ENCODE results near the gene DNAJC15.

The DNAJC15 gene

DNA sequence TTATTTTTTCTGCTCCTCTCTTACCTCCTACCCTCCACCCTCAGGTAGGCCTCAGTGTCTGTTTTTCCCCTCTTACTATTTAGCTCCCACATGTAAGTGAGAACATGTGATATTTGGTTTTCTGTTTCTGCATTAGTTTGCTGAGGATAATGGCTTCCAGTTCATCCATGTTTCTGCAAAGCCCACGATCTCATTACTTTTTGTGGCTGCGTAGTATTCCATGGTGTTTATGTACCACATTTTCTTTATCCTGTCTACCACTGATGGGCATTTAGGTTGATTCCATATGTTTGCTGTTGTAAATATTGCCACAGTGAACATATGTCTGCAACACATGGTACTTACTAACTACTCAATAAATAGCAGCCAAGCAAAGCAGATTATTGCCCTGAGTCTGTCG lies 56.8 kb downstream of the DNAJC15 start:
- DNase-seq (ENCODE audit: insufficient read length, low spot score) = no peak
- FAIRE-seq = no peak

DNA sequence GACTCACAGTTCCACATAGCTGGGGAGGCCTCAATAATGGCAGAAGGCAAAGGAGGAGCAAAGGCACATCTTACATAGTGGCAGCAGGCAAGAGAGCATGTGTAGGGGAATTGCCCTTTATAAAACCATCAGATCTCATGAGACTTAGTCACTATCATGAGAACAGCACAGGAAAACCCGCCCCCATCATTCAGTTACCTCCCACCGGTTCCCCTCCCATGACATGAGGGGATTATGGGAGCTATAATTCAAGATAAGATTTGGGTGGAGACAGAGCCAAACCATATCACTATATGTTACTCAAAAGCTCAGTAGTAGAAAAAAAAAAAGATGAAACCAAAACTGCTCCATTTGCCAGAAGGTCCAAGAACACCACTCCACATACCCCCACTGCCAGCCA lies 58.5 kb downstream of the DNAJC15 start:
- no peak for DNase-seq (ENCODE audit: insufficient read length, low spot score)
- no peak for FAIRE-seq

DNA sequence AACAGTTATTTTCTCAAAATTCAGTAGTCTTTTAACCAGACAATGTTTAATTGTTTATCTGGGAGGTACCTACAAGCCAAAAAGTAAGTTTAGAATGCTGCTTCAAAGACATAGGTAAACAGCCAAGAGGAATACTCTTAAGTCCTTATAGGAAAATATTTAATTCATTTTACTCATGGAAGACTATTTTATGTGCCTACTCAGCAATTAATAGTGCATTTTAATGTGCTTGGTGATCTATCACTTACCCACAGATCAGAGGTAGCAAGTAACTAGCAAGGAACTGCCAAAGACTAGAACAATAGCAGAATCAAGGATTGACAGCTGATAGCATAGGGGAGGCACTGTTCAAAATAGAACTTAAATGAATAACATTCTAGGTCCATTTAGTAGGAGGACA lies 60.4 kb downstream of the DNAJC15 start:
- DNase-seq (ENCODE audit: insufficient read length, low spot score) = no peak

DNA sequence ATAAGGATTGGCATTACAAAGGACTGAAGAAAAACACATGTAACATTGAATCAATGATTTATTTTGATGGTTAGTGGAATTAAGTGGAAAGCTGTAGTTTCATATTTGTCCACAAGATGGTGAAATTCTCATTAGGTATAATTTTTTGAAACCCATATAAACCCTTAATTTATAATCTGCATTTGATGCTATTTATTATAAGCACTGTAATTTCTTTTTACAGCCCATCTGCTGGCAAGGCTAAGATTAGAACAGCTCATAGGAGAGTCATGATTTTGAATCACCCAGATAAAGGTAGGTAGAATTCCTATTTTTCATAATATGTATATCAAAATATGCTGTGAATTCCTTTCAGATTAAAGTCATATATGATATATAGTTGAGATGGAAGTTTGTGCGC lies 62.2 kb downstream of the DNAJC15 start:
- no peak for DNase-seq (ENCODE audit: insufficient read length, low spot score)
- peak; percentile 72 for FAIRE-seq

More for the DNA sequence above, 60.4 kb downstream of the DNAJC15 start:
- no peak for FAIRE-seq

DNA sequence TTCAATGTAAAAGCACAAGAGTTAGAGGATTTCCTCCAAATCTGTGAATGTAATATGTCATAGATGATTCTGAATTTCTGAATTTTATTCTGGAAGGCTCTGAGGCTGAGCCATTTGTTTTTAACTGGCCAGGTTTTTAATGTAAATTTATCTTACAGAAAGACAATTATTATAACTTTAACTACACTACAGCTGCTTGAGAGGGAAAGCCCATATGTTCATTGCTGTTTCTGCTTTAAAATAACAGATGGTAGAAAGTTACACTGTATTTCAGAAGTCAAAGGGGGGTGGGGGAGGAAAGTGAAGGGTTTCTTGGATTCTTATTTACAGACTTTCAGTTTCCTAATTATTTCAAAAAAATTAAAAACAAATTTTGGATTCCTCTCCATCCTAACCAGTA lies 62.8 kb downstream of the DNAJC15 start:
- FAIRE-seq (no peak), DNase-seq (ENCODE audit: insufficient read length, low spot score) (no peak)

DNA sequence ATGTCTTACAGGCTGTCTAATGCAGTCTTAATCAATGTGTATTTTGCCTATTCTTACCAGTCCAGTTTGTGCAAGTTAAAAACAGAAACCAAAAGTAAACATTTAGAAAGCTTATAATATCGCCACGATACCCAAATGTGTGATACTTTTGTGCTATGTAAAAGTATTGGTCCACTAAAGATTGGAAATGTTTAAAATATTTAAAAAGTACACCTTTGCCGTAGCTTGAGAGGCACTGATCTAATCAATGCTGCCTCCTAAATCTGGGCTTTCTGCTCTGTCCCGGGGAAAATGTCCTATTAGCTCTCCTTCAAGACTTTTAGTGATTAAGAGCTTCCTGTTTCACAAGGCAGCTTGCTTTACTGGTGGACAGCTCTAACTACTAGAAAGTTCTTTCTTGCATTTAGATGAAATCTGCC lies 64.7 kb downstream of the DNAJC15 start:
- no peak for DNase-seq (ENCODE audit: insufficient read length, low spot score)
- peak; percentile 57 for FAIRE-seq

DNA sequence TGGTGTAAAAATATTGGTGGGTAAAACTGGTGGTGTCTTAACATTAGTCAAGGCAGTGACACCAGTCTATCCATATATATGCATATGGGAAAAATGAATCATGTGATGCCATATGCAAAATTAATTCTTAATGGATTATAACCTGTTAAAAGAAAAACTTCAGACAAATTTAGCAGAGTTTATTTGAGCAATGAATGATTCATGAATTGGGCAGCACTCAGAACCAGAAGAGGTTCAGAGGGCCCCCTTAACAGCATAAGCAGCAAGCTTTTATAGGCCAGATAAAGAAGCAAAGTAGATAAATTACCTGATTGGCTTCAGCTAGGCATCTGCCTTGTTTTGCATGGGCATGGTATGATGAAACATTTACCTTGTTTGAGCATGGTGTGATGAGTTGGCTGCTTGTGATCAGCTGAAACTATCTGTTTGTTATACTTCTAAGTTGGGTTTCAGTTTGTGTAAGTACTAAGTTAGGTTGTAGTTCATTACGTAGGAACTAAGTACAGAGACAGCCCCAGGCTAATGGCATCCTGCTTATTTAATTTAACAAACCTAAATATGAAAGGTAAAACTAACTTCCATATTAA lies 66.6 kb downstream of the DNAJC15 start:
- FAIRE-seq (no peak), DNase-seq (ENCODE audit: insufficient read length, low spot score) (no peak)

DNA sequence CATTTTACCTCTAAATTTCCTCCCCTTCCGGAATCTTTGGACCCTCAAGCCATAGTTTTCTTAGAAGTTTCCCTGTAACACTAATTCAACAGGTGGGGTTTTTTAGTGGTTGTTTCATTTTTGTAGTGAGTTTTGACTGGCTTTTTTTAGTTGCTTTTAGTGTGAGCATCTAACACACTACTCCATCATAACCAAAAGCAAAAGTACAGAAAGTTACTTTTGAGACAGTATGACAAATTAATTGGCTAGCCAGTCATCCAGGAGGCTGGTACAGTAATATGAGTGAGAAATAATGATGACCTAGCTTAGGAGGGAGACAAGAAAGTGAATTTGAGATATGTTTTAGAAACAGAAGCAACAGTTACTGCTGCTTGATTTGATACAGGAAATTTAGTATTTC lies 71.5 kb downstream of the DNAJC15 start:
- FAIRE-seq = peak; percentile 37
- no peak for DNase-seq (ENCODE audit: insufficient read length, low spot score)

DNA sequence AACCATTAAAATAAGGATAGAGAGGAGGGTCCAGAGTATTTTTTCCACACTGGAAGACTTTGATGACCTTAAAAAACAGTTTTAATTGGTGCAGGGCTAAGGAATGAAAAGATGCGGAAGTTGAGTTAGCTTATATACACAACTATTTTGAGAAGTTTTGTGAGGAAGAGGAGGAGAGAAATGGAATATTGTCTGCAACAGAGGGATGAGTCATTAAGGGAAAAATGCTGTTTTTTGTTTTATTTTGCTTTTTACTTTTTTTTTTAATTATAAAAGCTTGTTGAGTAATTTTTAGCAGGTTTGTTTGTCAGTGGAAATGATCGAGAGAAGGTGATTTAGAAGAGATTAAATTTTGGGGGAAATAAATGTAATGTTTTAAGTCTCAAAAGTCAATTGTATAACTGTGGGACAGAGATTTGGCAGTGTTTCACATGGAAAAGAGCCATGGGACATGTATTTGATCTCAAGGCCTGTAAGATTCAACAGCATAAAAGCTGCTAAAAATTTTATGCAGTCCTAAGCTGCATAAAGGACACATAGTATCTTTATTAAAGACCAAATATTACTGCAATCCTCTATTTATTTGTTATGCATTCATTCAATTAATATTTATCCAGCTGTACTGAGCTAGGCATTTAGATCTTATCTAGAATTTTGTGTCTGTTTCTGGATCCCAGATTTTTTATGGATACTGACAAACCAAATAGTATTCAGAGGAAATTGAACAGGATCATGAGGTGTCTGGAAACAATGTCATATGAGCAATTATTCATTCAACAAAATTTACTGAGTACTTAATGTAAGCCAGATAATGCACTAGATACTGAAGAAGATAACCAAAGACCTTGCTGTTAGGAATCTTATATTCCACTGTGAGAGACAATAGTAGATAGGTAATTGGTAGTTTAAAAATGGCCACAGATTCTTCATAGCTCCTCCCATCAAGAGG lies 72.7 kb downstream of the DNAJC15 start:
- DNase-seq (ENCODE audit: insufficient read length, low spot score) (no peak), FAIRE-seq (no peak)

DNA sequence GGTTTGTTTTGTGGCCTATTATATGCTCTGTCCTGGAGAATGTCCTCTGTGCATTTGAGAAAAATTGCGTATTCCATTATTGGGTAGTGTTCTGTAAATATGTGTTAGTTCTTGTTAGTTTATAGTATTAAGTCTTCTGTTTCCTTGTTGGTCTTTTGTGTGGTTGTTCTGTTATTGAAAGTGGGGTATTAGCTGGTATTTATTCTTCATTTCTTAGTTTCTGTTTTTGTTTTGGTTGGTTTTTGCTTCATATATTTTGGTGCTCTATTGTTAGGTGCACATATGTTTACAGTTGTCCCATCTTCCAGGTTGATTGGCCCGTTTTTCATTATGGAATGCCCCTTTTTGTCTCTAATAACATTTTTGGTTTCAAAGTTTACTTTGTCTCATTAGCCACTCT lies 77.3 kb downstream of the DNAJC15 start:
- FAIRE-seq (peak; percentile 80), DNase-seq (ENCODE audit: insufficient read length, low spot score) (no peak)

DNA sequence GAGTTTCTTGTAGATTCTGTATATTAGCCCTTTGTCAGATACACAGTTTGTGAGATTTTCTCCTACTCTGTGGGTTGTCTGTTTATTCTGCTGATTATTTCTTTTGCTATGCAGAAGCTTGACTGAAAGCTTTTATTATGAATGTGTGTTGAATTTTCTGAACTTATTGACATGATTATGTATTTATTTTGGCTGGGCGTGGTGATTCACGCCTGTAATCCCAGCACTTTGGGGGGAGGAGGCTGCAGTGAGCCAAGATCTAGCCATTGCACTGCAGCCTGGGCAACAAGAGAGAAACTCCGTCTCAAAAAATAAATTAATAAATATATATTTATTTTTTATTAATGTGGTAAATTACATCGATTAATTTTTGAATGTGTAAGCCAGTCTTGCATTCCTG lies 78.9 kb downstream of the DNAJC15 start:
- no peak for FAIRE-seq

DNA sequence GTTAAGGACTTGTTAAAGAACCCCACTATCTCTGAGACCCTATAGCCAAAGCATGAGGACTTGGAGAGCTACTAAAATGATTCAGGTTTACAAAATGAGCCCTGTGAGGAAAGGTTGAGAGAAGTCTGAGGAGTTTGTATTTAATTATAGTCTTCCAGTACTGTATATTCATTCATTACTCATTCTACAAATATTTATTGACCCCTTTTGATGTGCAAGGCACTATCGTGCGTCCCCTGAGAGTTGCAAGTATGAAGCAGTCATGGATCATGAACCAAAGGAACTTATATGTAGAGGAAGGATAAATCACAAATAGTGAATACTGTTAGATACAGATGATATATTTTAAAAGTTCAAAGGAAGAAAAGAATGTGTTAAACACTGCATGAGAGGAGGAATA lies 84.4 kb downstream of the DNAJC15 start:
- FAIRE-seq (no peak), DNase-seq (ENCODE audit: insufficient read length, low spot score) (no peak)

More for the DNA sequence above, 78.9 kb downstream of the DNAJC15 start:
- DNase-seq (ENCODE audit: insufficient read length, low spot score) = no peak

DNA sequence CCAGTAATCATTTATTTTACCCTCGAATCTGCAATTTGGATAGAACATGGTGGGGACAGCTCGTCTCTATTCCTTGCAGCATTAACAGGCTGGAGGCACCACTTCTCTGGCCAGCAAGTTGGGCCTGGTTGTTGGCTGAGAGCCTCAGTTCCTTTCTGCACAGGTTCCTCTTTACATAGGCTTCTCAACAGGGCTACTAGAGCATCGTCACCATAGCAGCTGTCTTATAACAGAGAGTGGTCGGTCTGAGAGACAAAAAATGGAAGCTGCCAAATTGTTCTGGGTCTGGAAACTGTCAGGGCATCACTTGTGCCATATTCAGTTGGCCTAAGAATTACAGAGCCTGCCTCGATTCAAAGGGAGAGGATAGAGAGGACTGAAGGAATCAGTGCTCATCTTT lies 86.7 kb downstream of the DNAJC15 start:
- DNase-seq (ENCODE audit: insufficient read length, low spot score) = no peak
- no peak for FAIRE-seq

DNA sequence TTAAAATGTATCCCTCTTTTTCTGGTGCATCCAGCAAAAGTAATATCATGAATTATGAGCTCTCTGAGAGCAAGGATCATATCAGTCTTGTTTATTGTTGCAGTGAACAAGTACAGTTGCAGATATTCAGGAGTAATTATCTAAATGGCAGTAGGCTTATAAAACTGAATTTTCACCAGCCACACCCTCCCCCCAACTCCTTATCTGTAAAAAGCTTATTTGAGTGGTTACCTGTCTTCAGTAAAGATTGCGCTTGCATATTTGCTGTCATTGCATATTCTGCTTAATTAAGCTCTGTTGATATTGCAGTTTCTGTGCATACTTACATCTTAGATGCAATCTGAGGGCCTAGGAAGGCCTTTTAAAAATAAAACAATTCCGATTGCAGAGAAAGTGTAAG lies 87.3 kb downstream of the DNAJC15 start:
- FAIRE-seq (no peak), DNase-seq (ENCODE audit: insufficient read length, low spot score) (no peak)

DNA sequence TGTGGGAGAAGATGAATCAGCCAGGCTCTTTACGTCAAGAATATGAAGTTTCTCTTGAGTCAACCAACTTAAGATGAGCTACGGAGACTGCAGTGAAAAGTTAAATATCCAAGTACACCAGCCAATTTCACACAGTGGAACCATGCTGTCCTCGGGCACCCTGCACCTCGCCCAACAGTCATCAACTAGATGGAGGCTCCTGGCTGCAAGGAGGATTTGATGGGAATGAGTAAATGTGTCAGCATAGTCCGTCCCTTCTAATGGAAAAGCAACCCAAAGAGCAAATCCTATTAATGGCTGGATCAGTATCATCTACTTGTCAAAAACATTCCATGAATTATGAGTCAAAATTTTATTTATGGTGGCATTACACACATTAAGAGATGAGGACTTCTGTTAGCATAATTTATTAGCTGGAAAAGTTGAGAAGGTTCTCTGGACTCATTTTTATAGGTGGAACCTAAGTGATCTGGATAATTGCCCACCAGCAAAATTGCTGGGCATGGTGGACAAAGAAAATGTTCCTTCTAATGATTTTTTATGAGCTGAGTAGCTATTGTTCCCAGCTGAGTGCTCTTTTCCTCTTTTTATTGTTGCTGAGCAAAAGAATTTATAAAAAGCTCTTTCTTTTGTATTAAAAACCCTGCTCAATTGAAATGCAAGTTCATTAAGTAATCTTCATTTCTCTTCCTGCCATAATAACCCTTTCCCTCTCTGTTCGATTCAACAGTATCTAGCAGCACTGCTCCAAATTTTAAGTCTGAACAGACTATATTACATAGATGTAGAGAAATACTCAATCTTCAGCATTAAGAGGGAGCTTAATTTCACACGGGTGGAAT lies 88.4 kb downstream of the DNAJC15 start:
- FAIRE-seq (no peak), DNase-seq (ENCODE audit: insufficient read length, low spot score) (no peak)

DNA sequence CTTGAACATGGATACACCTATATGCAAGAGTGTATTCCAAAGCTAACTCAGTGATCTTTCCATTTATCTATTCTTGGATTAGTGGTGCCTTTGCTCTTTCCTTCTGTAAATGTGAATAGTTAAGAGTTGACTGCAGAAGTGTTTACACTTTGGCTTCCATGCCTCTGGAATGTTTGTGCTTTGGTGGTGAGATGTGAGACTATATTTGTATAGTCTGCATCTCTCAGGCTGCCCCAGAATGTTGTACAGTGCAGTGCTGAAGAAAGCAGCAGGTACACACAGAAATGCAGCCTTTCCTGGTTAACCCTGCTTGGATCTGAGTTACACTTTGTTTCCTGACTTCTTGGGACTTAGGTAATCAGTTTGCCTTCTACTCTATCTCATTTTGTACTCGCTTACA lies 90.2 kb downstream of the DNAJC15 start:
- DNase-seq (ENCODE audit: insufficient read length, low spot score) = no peak
- FAIRE-seq = no peak

DNA sequence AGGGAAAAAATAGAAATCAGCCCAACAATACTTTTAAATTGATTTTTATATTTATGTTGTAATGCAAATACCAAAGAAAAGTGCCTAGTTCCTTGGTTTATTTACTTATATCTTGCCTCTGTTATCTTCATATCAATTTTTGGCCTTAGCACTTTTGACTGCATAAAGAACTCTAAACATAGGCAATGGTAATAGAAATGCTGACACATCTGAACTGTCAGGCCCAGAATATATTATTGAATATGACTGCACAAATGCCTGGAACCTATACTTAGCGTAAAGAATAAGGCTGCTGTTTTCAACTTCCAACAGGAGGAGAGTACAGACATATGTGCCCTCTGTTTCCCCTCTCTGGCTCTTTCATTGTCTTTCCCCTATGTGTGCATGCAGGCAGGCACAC lies 91.1 kb downstream of the DNAJC15 start:
- no peak for FAIRE-seq
- no peak for DNase-seq (ENCODE audit: insufficient read length, low spot score)

DNA sequence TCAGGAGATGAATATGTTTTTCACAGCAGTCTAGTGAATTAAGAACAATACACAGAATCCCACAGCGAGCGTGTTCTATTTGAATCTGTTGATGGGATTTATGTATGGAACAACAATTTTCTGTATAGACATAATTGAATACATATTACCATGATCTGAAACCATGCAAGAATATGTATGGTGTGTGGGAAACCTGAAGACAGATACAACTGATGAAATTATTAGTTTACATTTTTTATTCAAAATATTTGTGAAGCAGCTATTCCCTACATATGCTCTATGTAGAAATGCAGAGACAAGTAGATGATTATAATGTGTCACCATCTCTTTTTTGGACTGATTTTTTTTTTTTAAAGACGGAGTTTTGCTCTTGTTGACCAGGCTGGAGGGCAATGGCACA lies 91.8 kb downstream of the DNAJC15 start:
- DNase-seq (ENCODE audit: insufficient read length, low spot score) = no peak
- no peak for FAIRE-seq

DNA sequence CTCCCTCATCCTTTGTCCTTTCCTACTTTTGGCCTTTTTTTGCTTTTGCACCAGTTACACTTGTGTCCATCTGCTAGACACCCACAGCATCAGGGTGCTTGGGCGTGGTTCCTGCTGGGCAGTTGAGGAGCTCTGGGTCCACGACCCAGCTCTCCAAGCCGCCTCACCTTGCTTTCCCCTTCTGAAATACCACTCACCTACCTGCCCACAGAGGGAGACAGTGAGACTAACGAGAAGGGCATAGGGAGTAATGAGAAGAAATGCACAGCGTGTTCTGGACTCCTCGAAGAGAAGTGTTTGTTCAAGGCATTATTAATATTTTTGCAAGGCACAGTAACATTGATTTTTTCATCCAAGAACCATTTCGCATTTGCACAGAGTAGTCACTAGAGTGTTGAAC lies 92.9 kb downstream of the DNAJC15 start:
- DNase-seq (ENCODE audit: insufficient read length, low spot score) = no peak
- no peak for FAIRE-seq

DNA sequence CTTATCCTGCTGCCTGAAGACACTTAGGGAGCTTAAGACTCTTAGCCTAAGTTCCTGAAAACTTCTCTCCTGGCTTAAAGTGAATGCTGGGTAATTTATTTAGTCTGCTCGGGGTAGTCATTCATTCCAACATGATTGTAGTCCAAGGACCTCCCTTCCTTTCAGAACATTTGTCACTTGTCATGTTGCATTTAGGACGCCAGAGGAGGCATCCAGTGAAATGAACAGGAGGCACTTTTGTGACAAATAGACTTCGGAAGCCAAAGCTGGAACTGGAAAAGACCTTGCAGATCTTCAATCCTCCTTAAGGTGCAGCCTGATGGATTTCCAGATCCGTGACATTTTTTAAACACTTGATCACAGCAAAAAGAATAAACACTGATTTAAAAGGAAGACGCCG lies 95.1 kb downstream of the DNAJC15 start:
- DNase-seq (ENCODE audit: insufficient read length, low spot score) (no peak), FAIRE-seq (no peak)

DNA sequence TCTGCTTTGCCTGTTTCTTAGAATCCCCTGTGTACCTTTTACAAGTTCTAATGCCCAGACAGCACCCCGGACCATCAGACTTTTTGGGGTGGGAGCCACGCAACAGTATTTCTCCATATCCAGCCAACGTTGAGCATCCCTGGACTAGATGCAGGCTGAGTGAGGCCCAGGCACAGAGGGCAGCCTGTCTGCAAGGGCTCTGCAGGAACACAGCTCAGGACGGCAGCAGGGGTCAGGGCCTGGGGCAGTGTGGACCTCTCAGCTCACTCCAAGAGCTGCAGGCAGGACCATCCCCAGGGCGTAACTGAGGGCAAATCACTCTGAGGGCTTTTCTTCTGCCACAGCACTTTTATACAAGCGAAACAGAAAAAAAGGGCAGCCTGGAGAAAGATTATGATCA lies 95.8 kb downstream of the DNAJC15 start:
- no peak for DNase-seq (ENCODE audit: insufficient read length, low spot score)
- no peak for FAIRE-seq
